NB4 (cell line): ENCODE results near the gene RCAN3.

ENCODE experiments used
- DNase-seq: peaks from one replicate; pipeline ENCODE4 v3.0.0; 2010; ENCODE audit warnings: low read depth
- H3K4me3 ChIP-seq: one replicate; pipeline ENCODE4 v1.5.1; 2011; ENCODE audit warnings: mild to moderate bottlenecking, low read depth, low read length, moderate library complexity
- CTCF ChIP-seq: IDR thresholded peaks from one replicate; pipeline ENCODE4 v1.5.1; 2012; ENCODE audit warnings: low read depth, low read length
- MAX ChIP-seq: IDR thresholded peaks from 2 replicates; pipeline ENCODE4 v1.6.1; 2011; ENCODE audit warnings: low read depth, low read length
- MYC ChIP-seq: IDR thresholded peaks from 2 replicates; pipeline ENCODE4 v1.6.1; 2011; ENCODE audit warnings: low read depth, low read length
- POLR2A ChIP-seq: IDR thresholded peaks from 2 replicates; pipeline ENCODE4 v1.6.1; 2011; ENCODE audit warnings: mild to moderate bottlenecking; ENCODE audit not compliant: insufficient read length; ENCODE audit errors: extremely low read depth

Gene RCAN3

DNA sequence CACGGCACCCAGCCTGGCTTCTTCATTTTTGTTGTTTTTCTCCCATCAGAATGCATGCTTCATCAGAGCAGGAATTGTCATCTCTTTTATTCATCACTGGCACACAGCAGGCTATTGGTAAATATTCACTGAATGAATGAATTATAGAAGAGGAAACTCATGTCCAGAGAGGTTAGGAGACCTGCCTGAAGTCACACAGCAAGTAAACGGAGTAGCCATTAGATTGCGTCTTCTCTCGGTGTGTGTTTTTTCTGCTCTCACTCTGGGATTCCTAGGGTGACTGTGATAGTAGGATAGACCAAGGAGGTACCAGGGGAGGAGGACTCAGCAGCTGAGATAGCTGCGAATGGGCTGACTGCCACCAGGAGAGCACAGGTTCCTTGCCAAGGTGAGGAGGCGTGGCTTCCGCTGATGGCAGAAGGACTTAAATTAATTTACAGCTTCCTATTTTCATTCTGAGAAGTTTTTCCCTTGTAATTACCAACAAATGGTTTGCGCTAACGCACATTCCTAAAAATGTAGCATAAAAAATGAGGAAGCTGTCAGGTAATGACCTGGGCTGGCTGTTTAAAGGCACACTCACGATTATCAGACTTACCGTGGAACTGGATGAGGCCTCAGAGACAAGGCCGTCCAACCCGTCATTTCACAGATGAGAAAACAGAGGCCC is 48.8 kb downstream of the RCAN3 start:
- no peak overlapping the region for H3K4me3 ChIP-seq
- DNase-seq, result no peak
- TF ChIP-seq CTCF, result no peak
- no peak for TF ChIP-seq POLR2A
- TF ChIP-seq MAX, result no peak
- TF ChIP-seq MYC, result no peak

GRCh38 chr1:24551960-24552571 is 49.4 kb downstream of the RCAN3 start:
- no peak for TF ChIP-seq POLR2A
- no peak for TF ChIP-seq CTCF
- no peak for TF ChIP-seq MAX
- TF ChIP-seq MYC, result no peak
- no peak for DNase-seq
- H3K4me3 ChIP-seq, result no peak overlapping the region

DNA sequence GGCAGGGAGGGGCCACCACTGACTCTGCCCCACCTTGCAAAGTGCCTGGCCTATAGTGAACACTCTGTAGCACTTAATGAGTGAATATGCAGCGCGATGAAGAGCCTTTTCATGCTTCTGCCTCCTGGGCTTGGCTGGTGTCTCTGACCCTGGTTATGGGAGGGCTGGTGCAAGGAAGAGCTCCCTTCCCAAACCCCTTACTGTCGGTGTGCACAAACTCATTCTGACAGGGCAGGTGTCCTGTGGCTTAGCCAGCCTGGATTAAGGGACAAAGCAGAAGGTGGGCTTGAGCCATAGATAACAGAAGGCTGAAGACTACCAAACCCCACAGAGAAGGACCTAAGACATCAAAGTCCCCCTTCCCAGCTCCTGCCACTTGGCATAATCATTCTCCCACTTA is 51.3 kb downstream of the RCAN3 start:
- H3K4me3 ChIP-seq, result no peak overlapping the region
- TF ChIP-seq POLR2A, result no peak
- TF ChIP-seq CTCF, result no peak
- no peak for TF ChIP-seq MAX
- TF ChIP-seq MYC, result no peak
- no peak for DNase-seq

DNA sequence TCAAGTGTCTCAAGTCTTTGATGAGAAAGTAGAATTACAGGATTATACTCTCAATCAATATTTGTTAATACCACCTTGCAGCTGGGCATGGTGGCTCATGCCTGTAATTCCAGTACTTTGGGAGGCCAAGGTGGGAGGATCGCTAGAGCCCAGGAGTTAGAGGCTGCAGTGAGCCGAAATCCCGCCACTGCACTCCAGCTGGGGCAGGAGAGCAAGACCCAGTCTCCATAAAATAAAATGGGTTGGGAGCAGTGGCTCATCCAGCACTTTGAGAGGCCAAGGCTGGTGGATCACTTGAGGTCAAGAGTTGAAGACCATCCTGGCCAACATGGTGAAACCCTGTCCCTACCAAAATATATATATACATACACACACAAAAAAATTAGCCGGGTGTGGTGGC is 52.1 kb downstream of the RCAN3 start:
- no peak for DNase-seq
- no peak overlapping the region for H3K4me3 ChIP-seq
- TF ChIP-seq MAX (no peak), MYC (no peak), CTCF (no peak), POLR2A (no peak)

DNA sequence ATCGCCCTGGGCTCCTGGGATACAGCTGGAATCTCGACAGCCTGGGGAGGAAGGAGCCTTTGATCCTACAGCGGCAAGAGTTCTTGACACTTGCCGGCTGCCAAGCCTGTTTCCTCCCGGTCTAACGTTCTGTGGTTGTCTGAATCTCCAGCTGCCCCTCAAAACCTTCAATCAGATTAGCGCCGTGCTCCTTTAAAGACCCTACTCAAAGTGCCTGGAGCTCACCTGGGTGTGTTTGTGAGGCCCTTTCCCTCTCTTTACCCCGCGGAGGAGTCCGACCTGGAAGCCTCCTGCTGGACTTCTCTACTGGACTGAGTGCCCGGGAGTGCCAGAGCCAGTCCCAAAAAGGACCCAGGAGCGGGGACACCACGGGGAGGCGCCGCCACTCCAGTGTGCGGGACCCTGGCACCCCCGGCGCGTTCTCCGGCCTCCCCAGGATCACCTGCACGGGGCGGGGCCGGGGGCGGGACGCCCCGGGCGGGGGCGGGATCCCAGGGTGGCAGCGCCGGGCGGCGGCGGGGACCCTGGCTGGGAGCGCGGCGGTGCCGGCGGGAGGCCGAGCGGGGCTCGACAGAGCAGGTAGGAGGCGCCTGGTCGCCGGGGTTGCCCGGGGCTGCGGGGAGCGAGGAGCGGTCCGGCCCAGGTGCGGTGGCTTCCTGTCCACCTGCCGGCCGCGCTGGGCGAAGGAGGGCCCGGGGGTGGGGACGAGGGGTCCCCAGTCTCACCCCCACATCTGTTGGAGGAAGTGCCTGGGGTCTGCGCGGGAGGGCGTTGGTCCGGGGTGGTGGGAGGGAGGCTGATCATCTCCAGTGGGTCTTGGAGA is 53.2 kb downstream of the RCAN3 start, which contains the start of gene NCMAP:
TSS of gene NCMAP (plus strand) at position 497 of the 823 bp plus-strand sequence. CDS start 39,344 bp downstream, outside the sequence.
- no peak for TF ChIP-seq POLR2A
- no peak for DNase-seq
- no peak within 1 kb of the TSS for H3K4me3 ChIP-seq

- DNase-seq, result no peak
- no peak overlapping the region for H3K4me3 ChIP-seq
- TF ChIP-seq MYC, result no peak
- no peak for TF ChIP-seq CTCF
- no peak for TF ChIP-seq MAX
- no peak for TF ChIP-seq POLR2A
Observed at GRCh38 chr1:24556414-24556795, 53.8 kb downstream of the RCAN3 start.
